ENCODE data around the gene UFD1. TPM values are rescaled to one million over a fixed set of nuclear protein-coding genes. Genes with fewer than 3 reads are reported as not detected.

The UFD1 gene
- polyA plus RNA-seq, 4 donors: 46.0 to 112 (median 81.4) TPM

DNA sequence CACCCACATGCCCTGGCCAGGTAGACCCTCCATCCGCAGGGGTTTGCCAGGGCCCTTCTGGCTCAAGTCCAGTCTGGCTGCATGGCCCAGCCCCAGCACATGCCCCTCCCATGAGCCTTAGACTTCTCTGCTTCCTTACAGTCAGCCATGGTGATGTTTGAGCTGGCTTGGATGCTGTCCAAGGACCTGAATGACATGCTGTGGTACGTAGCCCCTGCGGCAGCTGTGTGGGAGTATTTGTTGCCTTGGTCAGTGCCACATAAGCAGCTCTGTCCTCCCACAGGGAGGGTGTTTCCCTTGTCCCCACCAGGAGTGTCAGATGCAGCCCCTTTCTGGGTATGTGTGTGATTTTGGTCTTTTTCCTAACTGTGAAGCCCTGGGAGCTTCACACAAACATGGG, 18.3 kb upstream of the UFD1 start:
- H3K27me3 ChIP-seq (ENCODE audit: control insufficient read depth in 3 of 3, insufficient read depth in 3 of 3, low read length in 3 of 3): no peaks in the 10 kb centered on the region
- peaks cover 0 to 25% (median 0%) of the 10 kb centered on the region in 3 donors for H3K36me3 ChIP-seq (ENCODE audit: control insufficient read depth in 3 of 3, insufficient read depth in 2 of 3, low read depth in 1 of 3, low read length in 3 of 3)
- no peaks in the 10 kb centered on the region for H3K4me1 ChIP-seq (ENCODE audit: control insufficient read depth in 3 of 3, insufficient read depth in 2 of 3, low read depth in 1 of 3, low read length in 2 of 3)
- no peak overlapping the region for H3K27ac ChIP-seq (ENCODE audit: low read depth in 1 of 3, low read length in 2 of 3)
- WGBS, 3 donors: 64 to 90% (median 78%) methylated on average over 3 of the region's 3 CpGs
- FAIRE-seq (no peak), DNase-seq (no peak)
- no peaks in the 10 kb centered on the region for H3K9me3 ChIP-seq (ENCODE audit: control insufficient read depth in 2 of 2, insufficient read depth in 1 of 2, low read depth in 1 of 2, low read length in 1 of 2)
- no peak overlapping the region for H3K4me3 ChIP-seq (ENCODE audit: low read depth in 1 of 3, low read length in 3 of 3)

- no peak overlapping the region for H3K4me3 ChIP-seq (ENCODE audit: low read depth in 1 of 3, low read length in 3 of 3)
- H3K9me3 ChIP-seq (ENCODE audit: control insufficient read depth in 2 of 2, insufficient read depth in 1 of 2, low read depth in 1 of 2, low read length in 1 of 2): no peaks in the 10 kb centered on the region
- FAIRE-seq (no peak), DNase-seq (no peak)
- H3K27ac ChIP-seq (ENCODE audit: low read depth in 1 of 3, low read length in 2 of 3): no peak overlapping the region
- H3K27me3 ChIP-seq (ENCODE audit: control insufficient read depth in 3 of 3, insufficient read depth in 3 of 3, low read length in 3 of 3): no peaks in the 10 kb centered on the region
- H3K4me1 ChIP-seq (ENCODE audit: control insufficient read depth in 3 of 3, insufficient read depth in 2 of 3, low read depth in 1 of 3, low read length in 2 of 3): no peaks in the 10 kb centered on the region
- H3K36me3 ChIP-seq (ENCODE audit: control insufficient read depth in 3 of 3, insufficient read depth in 2 of 3, low read depth in 1 of 3, low read length in 3 of 3): peaks cover 0 to 25% (median 0%) of the 10 kb centered on the region in 3 donors
- WGBS, 3 donors: 96 to 99% (median 97%) methylated on average over 3 of the region's 3 CpGs
Observed at GRCh38 chr22:19496324-19496630, 17.3 kb upstream of the UFD1 start.

GRCh38 chr22:19495562-19496323, 16.8 kb upstream of the UFD1 start:
- H3K27ac ChIP-seq (ENCODE audit: low read depth in 1 of 3, low read length in 2 of 3): no peak overlapping the region
- no peak for DNase-seq
- no peaks in the 10 kb centered on the region for H3K27me3 ChIP-seq (ENCODE audit: control insufficient read depth in 3 of 3, insufficient read depth in 3 of 3, low read length in 3 of 3)
- peaks cover 0 to 25% (median 0%) of the 10 kb centered on the region in 3 donors for H3K36me3 ChIP-seq (ENCODE audit: control insufficient read depth in 3 of 3, insufficient read depth in 2 of 3, low read depth in 1 of 3, low read length in 3 of 3)
- WGBS, 3 donors: 72 to 79% (median 75%) methylated on average over 5 of the region's 5 CpGs
- no peak for FAIRE-seq
- H3K9me3 ChIP-seq (ENCODE audit: control insufficient read depth in 2 of 2, insufficient read depth in 1 of 2, low read depth in 1 of 2, low read length in 1 of 2): no peaks in the 10 kb centered on the region
- H3K4me3 ChIP-seq (ENCODE audit: low read depth in 1 of 3, low read length in 3 of 3): no peak overlapping the region
- no peaks in the 10 kb centered on the region for H3K4me1 ChIP-seq (ENCODE audit: control insufficient read depth in 3 of 3, insufficient read depth in 2 of 3, low read depth in 1 of 3, low read length in 2 of 3)

GRCh38 chr22:19494676-19495173, 15.7 kb upstream of the UFD1 start:
- DNase-seq (no peak), FAIRE-seq (no peak)
- no peaks in the 10 kb centered on the region for H3K27me3 ChIP-seq (ENCODE audit: control insufficient read depth in 3 of 3, insufficient read depth in 3 of 3, low read length in 3 of 3)
- no peaks in the 10 kb centered on the region for H3K4me1 ChIP-seq (ENCODE audit: control insufficient read depth in 3 of 3, insufficient read depth in 2 of 3, low read depth in 1 of 3, low read length in 2 of 3)
- no peak overlapping the region for H3K4me3 ChIP-seq (ENCODE audit: low read depth in 1 of 3, low read length in 3 of 3)
- no peaks in the 10 kb centered on the region for H3K9me3 ChIP-seq (ENCODE audit: control insufficient read depth in 2 of 2, insufficient read depth in 1 of 2, low read depth in 1 of 2, low read length in 1 of 2)
- 92 to 97% (median 93%) methylated on average over 6 of the region's 6 CpGs for WGBS, 3 donors
- no peak overlapping the region for H3K27ac ChIP-seq (ENCODE audit: low read depth in 1 of 3, low read length in 2 of 3)
- peaks cover 0 to 25% (median 0%) of the 10 kb centered on the region in 3 donors for H3K36me3 ChIP-seq (ENCODE audit: control insufficient read depth in 3 of 3, insufficient read depth in 2 of 3, low read depth in 1 of 3, low read length in 3 of 3)

- H3K36me3 ChIP-seq (ENCODE audit: control insufficient read depth in 3 of 3, insufficient read depth in 2 of 3, low read depth in 1 of 3, low read length in 3 of 3): peaks cover 0 to 22% (median 0%) of the 10 kb centered on the region in 3 donors
- no peak for FAIRE-seq
- no peak overlapping the region for H3K27ac ChIP-seq (ENCODE audit: low read depth in 1 of 3, low read length in 2 of 3)
- H3K4me1 ChIP-seq (ENCODE audit: control insufficient read depth in 3 of 3, insufficient read depth in 2 of 3, low read depth in 1 of 3, low read length in 2 of 3): no peaks in the 10 kb centered on the region
- DNase-seq: no peak
- WGBS, 3 donors: 97 to 98% (median 98%) methylated on average over 8 of the region's 8 CpGs
- no peak overlapping the region for H3K4me3 ChIP-seq (ENCODE audit: low read depth in 1 of 3, low read length in 3 of 3)
- H3K27me3 ChIP-seq (ENCODE audit: control insufficient read depth in 3 of 3, insufficient read depth in 3 of 3, low read length in 3 of 3): no peaks in the 10 kb centered on the region
- H3K9me3 ChIP-seq (ENCODE audit: control insufficient read depth in 2 of 2, insufficient read depth in 1 of 2, low read depth in 1 of 2, low read length in 1 of 2): no peaks in the 10 kb centered on the region
Observed at GRCh38 chr22:19494001-19494560, 15.1 kb upstream of the UFD1 start.

DNA sequence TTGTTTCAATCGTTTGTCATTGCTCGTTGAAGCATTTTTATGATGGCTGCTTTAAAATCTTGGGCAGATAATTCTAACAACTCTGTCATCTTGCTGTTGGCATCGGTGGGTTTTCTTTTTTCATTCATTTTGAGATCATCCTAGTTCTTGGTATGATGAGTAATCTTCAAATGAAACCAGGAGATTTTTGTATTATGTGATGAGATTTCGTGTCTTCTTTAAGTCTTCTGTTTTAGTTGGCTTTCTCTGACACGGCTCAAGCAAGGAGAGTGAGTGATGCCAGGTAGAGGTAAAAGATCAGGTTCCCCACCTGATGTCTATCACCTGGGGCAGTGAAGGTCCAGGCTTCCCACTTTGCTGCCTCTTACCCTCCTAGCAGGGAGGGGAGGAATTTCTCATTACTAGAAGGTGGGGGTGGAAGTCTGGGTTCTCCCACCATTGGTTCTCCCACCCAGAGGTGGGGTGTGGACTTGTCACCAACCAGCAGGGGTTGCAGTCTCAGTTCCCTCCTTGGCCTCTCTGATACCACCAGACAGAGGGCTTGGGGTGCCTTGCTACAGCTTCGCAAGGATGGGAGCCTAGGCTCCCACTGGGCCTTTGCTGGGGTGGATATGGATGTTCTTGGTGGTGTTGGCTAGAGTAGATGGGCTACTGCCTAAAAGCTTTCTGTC, 13.6 kb upstream of the UFD1 start:
- Histone ChIP-seq H3K4me3 (ENCODE audit: low read depth in 1 of 3, low read length in 3 of 3) (no peak overlapping the region), H3K36me3 (ENCODE audit: control insufficient read depth in 3 of 3, insufficient read depth in 2 of 3, low read depth in 1 of 3, low read length in 3 of 3) (peaks cover 0 to 21% (median 0%) of the 10 kb centered on the region in 3 donors), H3K27me3 (ENCODE audit: control insufficient read depth in 3 of 3, insufficient read depth in 3 of 3, low read length in 3 of 3) (no peaks in the 10 kb centered on the region), H3K27ac (ENCODE audit: low read depth in 1 of 3, low read length in 2 of 3) (no peak overlapping the region), H3K9me3 (ENCODE audit: control insufficient read depth in 2 of 2, insufficient read depth in 1 of 2, low read depth in 1 of 2, low read length in 1 of 2) (no peaks in the 10 kb centered on the region), H3K4me1 (ENCODE audit: control insufficient read depth in 3 of 3, insufficient read depth in 2 of 3, low read depth in 1 of 3, low read length in 2 of 3) (no peaks in the 10 kb centered on the region)
- DNase-seq (no peak), FAIRE-seq (no peak)
- 85 to 90% (median 87%) methylated on average over 6 of the region's 6 CpGs for WGBS, 3 donors

GRCh38 chr22:19490628-19491230, 11.7 kb upstream of the UFD1 start:
- DNase-seq (no peak), FAIRE-seq (no peak)
- no peaks in the 10 kb centered on the region for H3K9me3 ChIP-seq (ENCODE audit: control insufficient read depth in 2 of 2, insufficient read depth in 1 of 2, low read depth in 1 of 2, low read length in 1 of 2)
- peaks cover 0 to 16% (median 0%) of the 10 kb centered on the region in 3 donors for H3K36me3 ChIP-seq (ENCODE audit: control insufficient read depth in 3 of 3, insufficient read depth in 2 of 3, low read depth in 1 of 3, low read length in 3 of 3)
- no peak overlapping the region for H3K27ac ChIP-seq (ENCODE audit: low read depth in 1 of 3, low read length in 2 of 3)
- no peak overlapping the region for H3K4me3 ChIP-seq (ENCODE audit: low read depth in 1 of 3, low read length in 3 of 3)
- 92 to 97% (median 94%) methylated on average over 5 of the region's 5 CpGs for WGBS, 3 donors
- no peaks in the 10 kb centered on the region for H3K4me1 ChIP-seq (ENCODE audit: control insufficient read depth in 3 of 3, insufficient read depth in 2 of 3, low read depth in 1 of 3, low read length in 2 of 3)
- no peaks in the 10 kb centered on the region for H3K27me3 ChIP-seq (ENCODE audit: control insufficient read depth in 3 of 3, insufficient read depth in 3 of 3, low read length in 3 of 3)
